Adrenal gland (tissue), 5 donors: ENCODE measurements around the gene MGAT5.

Experiments used
- CTCF ChIP-seq, 6 experiments: fragments of 450-650 bp in 4 of 6; fragments of 200-600 bp in 2 of 6; sonication (generic) in 1 of 6; IDR thresholded peaks; 1 replicate in 5 of 6; 2 replicates in 1 of 6; pipeline versions ENCODE4 v1.5.1 to v1.8.0; 2016 to 2021; ENCODE audit warnings: antibody characterized with exemption in 6 of 6, mild to moderate bottlenecking in 2 of 6, moderate library complexity in 1 of 6
- POLR2A ChIP-seq, 2 donors: fragments of 450-650 bp; IDR thresholded peaks; one replicate each; pipeline ENCODE4 v1.6.1; 2017; ENCODE audit warnings: antibody characterized with exemption in 2 of 2, mild to moderate bottlenecking in 2 of 2, moderate library complexity in 1 of 2
- donor health status: DM: no; HTN: no; CAD: no.

- TF ChIP-seq CTCF (IDR thresholded peaks at IDR 0.05) (no peak), POLR2A (IDR thresholded peaks at IDR 0.05) (no peak)
Observed at GRCh38 chr2:134218414-134218813, 35.5 kb upstream of the MGAT5 start.
